Ammon's horn (tissue), 1 donor: Measurements from ENCODE around the gene ZBTB49.
"Not testable (repeated sequence)": the region's sequence is repeated elsewhere in the genome, so short reads cannot be mapped to it uniquely, and the experiment has no call there.

Experiments used
- DNase-seq: peaks from one replicate; pipeline ENCODE4 v3.0.0-alpha.2; 2016; ENCODE audit warnings: low spot score

Gene ZBTB49

GRCh38 chr4:4289941-4290850 lies at the start of gene ZBTB49, which contains the start of gene LYAR:
Gene ZBTB49 (plus strand): TSS chr4:4290251. CDS start chr4:4299946, 9,695 bp downstream.
Gene LYAR (minus strand): TSS chr4:4290154. CDS start chr4:4283742, 6,412 bp downstream.
- DNase-seq: peak; percentile 94

GRCh38 chr4:4245172-4245571 lies 44.9 kb upstream of the ZBTB49 start:
- DNase-seq: no peak

- DNase-seq: no peak
These were observed 42.4 kb upstream of the ZBTB49 start for GRCh38 chr4:4247696-4248028.

GRCh38 chr4:4248029-4248884 lies 41.8 kb upstream of the ZBTB49 start, which contains the start of gene TMEM128:
Gene TMEM128 (minus strand): TSS chr4:4248223. CDS start chr4:4248202, 21 bp downstream.
- peak; percentile 96 for DNase-seq

- DNase-seq: no peak
These were observed 41.2 kb upstream of the ZBTB49 start for GRCh38 chr4:4248885-4249203.

- not testable (repeated sequence) for DNase-seq
These were observed 40.7 kb upstream of the ZBTB49 start for GRCh38 chr4:4249342-4249741.

GRCh38 chr4:4249866-4250265 lies 40.2 kb upstream of the ZBTB49 start:
- no peak for DNase-seq

- DNase-seq: peak; percentile 35
These were observed 35.9 kb upstream of the ZBTB49 start for GRCh38 chr4:4254199-4254598.

- peak; percentile 88 for DNase-seq
These were observed 35.4 kb upstream of the ZBTB49 start for GRCh38 chr4:4254666-4255065.

- DNase-seq: no peak
These were observed 33.3 kb upstream of the ZBTB49 start for GRCh38 chr4:4256799-4257198.

GRCh38 chr4:4257705-4258104 lies 32.3 kb upstream of the ZBTB49 start:
- DNase-seq: not testable (repeated sequence)

GRCh38 chr4:4259484-4260100 lies 30.5 kb upstream of the ZBTB49 start:
- DNase-seq: no peak

GRCh38 chr4:4260185-4260751 lies 29.8 kb upstream of the ZBTB49 start:
- no peak for DNase-seq

- no peak for DNase-seq
These were observed 22.1 kb upstream of the ZBTB49 start for GRCh38 chr4:4267981-4268380.

- DNase-seq: peak; percentile 43
These were observed 21.3 kb upstream of the ZBTB49 start for GRCh38 chr4:4268776-4269175.

- no peak for DNase-seq
These were observed 20.7 kb upstream of the ZBTB49 start for GRCh38 chr4:4269331-4269731.

- DNase-seq: no peak
These were observed 20.2 kb upstream of the ZBTB49 start for GRCh38 chr4:4269856-4270255.

GRCh38 chr4:4270529-4270928 lies 19.5 kb upstream of the ZBTB49 start:
- DNase-seq: no peak

- no peak for DNase-seq
These were observed 18.1 kb upstream of the ZBTB49 start for GRCh38 chr4:4271912-4272311.

GRCh38 chr4:4274226-4274625 lies 15.8 kb upstream of the ZBTB49 start:
- no peak for DNase-seq

GRCh38 chr4:4277531-4277930 lies 12.5 kb upstream of the ZBTB49 start:
- no peak for DNase-seq

GRCh38 chr4:4281787-4282186 lies 8.3 kb upstream of the ZBTB49 start:
- DNase-seq: no peak
